MM.1S (cell line): ENCODE results near the gene DCUN1D3.
"Not testable (repeated sequence)": the region's sequence is repeated elsewhere in the genome, so short reads cannot be mapped to it uniquely, and the experiment has no call there.

ENCODE experiments used
- DNase-seq: peaks from one replicate; pipeline ENCODE4 v3.0.0-alpha.2; 2015
- H2AFZ ChIP-seq: fragments of 300-600 bp; sonication (generic); 2 replicates; pipeline ENCODE4 v1.6.0; 2016; ENCODE audit warnings: antibody characterized with exemption, low read length
- H3F3A ChIP-seq: fragments of 300-600 bp; sonication (generic); 2 replicates; pipeline ENCODE4 v1.6.1; 2016; ENCODE audit warnings: mild to moderate bottlenecking, antibody characterized with exemption, low read length, moderate library complexity, mixed read lengths; ENCODE audit not compliant: insufficient read depth
- H3K27ac ChIP-seq: fragments of 300-600 bp; sonication (generic); 2 replicates; pipeline ENCODE4 v1.5.1; 2016; ENCODE audit warnings: mild to moderate bottlenecking, low read length
- H3K27me3 ChIP-seq: fragments of 300-600 bp; sonication (generic); replicated peaks from 2 replicates; pipeline ENCODE4 v1.6.0; 2016; ENCODE audit warnings: low read length; ENCODE audit not compliant: insufficient read depth
- H3K36me3 ChIP-seq: fragments of 300-600 bp; sonication (generic); replicated peaks from 2 replicates; pipeline ENCODE4 v1.6.1; 2016; ENCODE audit warnings: mild to moderate bottlenecking, low read length, mixed read lengths; ENCODE audit not compliant: insufficient read depth
- H3K4me1 ChIP-seq: fragments of 300-600 bp; sonication (generic); 2 replicates; pipeline ENCODE4 v1.6.1; 2016; ENCODE audit warnings: low read length, mixed read lengths
- H3K4me2 ChIP-seq: fragments of 300-600 bp; sonication (generic); 2 replicates; pipeline ENCODE4 v1.6.0; 2016; ENCODE audit warnings: low read depth, low read length
- H3K4me3 ChIP-seq: fragments of 300-600 bp; sonication (generic); 2 replicates; pipeline ENCODE4 v1.5.1; 2016; ENCODE audit warnings: low read length, mixed read lengths
- H3K79me2 ChIP-seq: fragments of 300-600 bp; sonication (generic); 2 replicates; pipeline ENCODE4 v1.6.1; 2016; ENCODE audit warnings: mixed run types, low read length, mixed read lengths
- H3K9ac ChIP-seq: fragments of 300-600 bp; sonication (generic); 2 replicates; pipeline ENCODE4 v1.6.1; 2016; ENCODE audit warnings: low read length, mixed read lengths
- H3K9me2 ChIP-seq: fragments of 300-600 bp; sonication (generic); replicated peaks from 2 replicates; pipeline ENCODE4 v1.6.1; 2016; ENCODE audit warnings: mild to moderate bottlenecking, low read length, mixed read lengths; ENCODE audit not compliant: insufficient read depth
- H3K9me3 ChIP-seq: fragments of 300-600 bp; sonication (generic); replicated peaks from 2 replicates; pipeline ENCODE4 v1.6.1; 2016; ENCODE audit warnings: mild to moderate bottlenecking, low read length, mixed read lengths; ENCODE audit not compliant: insufficient read depth
- H4K20me1 ChIP-seq: fragments of 300-600 bp; sonication (generic); 2 replicates; pipeline ENCODE4 v1.6.1; 2016; ENCODE audit warnings: mild to moderate bottlenecking, low read length, moderate library complexity, mixed read lengths; ENCODE audit not compliant: insufficient read depth
- CTCF ChIP-seq: fragments of 300-600 bp; sonication (generic); IDR thresholded peaks from 2 replicates; pipeline ENCODE4 v1.5.1; 2016; ENCODE audit warnings: antibody characterized with exemption, low read length, mixed read lengths
- EZH2 ChIP-seq: fragments of 300-600 bp; sonication (generic); optimal IDR thresholded peaks from 2 replicates; pipeline ENCODE3; 2017; ENCODE audit warnings: low read depth, mild to moderate bottlenecking, antibody characterized with exemption, low read length, mixed read lengths
- EZH2phosphoT487 ChIP-seq: fragments of 300-600 bp; sonication (generic); IDR thresholded peaks from 2 replicates; pipeline ENCODE4 v1.6.1; 2018; ENCODE audit warnings: antibody characterized with exemption, low read length

The DCUN1D3 gene

DNA sequence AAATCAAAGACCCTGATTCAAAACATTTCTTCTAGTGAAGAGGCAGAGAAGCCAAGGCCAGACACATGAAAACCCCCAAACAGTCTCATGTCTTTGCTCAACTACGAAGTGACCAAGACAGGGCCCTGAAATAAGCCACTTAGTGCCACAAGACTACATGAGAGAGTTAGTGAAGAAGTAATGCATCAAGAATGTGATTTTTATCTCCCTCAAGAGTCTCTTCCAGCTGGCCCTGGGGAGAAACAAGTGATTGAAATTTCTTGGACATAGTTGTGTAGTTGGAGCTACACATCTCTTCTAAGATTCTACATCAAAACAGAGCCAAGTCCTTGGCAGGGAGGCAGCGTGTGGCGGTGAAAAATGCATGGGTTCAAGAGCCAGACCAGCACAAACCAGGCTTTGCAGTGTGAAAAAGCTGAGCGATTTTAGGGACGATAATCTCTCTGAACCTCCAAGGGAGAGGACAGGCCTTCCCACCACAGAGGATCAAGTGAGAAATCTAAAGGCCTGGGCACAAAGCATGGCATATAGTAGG, 31.0 kb upstream of the DCUN1D3 start:
- no peaks in the 10 kb centered on the region for H3K9me3 ChIP-seq

GRCh38 chr16:20930365-20930690, 30.2 kb upstream of the DCUN1D3 start:
- DNase-seq: no peak
- Histone ChIP-seq H3K27me3 (no peaks in the 10 kb centered on the region), H4K20me1 (no peaks in the 10 kb centered on the region), H3F3A (no peaks in the 10 kb centered on the region), H3K9ac (no peak overlapping the region), H3K79me2 (no peaks in the 10 kb centered on the region), H3K4me3 (no peak overlapping the region), H2AFZ (no peak overlapping the region), H3K9me3 (no peaks in the 10 kb centered on the region), H3K36me3 (no peaks in the 10 kb centered on the region), H3K4me2 (no peak overlapping the region), H3K27ac (no peak overlapping the region), H3K4me1 (no peaks in the 10 kb centered on the region), H3K9me2 (no peaks in the 10 kb centered on the region)
- TF ChIP-seq EZH2 (no peak), EZH2phosphoT487 (no peak)

More for the DNA sequence above, 31.0 kb upstream of the DCUN1D3 start:
- Histone ChIP-seq H3K9ac (no peak overlapping the region), H3K4me3 (no peak overlapping the region), H3F3A (no peaks in the 10 kb centered on the region), H3K4me1 (no peaks in the 10 kb centered on the region), H3K27ac (no peak overlapping the region), H3K27me3 (no peaks in the 10 kb centered on the region), H3K4me2 (no peak overlapping the region), H3K9me2 (no peaks in the 10 kb centered on the region), H4K20me1 (no peaks in the 10 kb centered on the region), H2AFZ (no peak overlapping the region), H3K79me2 (no peaks in the 10 kb centered on the region), H3K36me3 (no peaks in the 10 kb centered on the region)
- DNase-seq: no peak
- no peak for TF ChIP-seq EZH2

- H3K27me3 ChIP-seq, H3K9me3 ChIP-seq, H3K27ac ChIP-seq, H3K9ac ChIP-seq, H2AFZ ChIP-seq, H3K36me3 ChIP-seq, H3K4me1 ChIP-seq, H3F3A ChIP-seq, DNase-seq, H3K79me2 ChIP-seq, H3K4me3 ChIP-seq, H3K9me2 ChIP-seq, H4K20me1 ChIP-seq, H3K4me2 ChIP-seq: not testable (repeated sequence)
Measured at GRCh38 chr16:20929676-20930364, 29.7 kb upstream of the DCUN1D3 start.

- no peaks in the 10 kb centered on the region for H3K4me1 ChIP-seq
Measured at GRCh38 chr16:20928774-20929411, 28.7 kb upstream of the DCUN1D3 start.

More at GRCh38 chr16:20928774-20929411, 28.7 kb upstream of the DCUN1D3 start:
- no peaks in the 10 kb centered on the region for H3K79me2 ChIP-seq
- H4K20me1 ChIP-seq: no peaks in the 10 kb centered on the region
- no peaks in the 10 kb centered on the region for H3K9me2 ChIP-seq
- no peak overlapping the region for H2AFZ ChIP-seq
- no peak for TF ChIP-seq EZH2phosphoT487
- no peak for TF ChIP-seq CTCF
- TF ChIP-seq EZH2: no peak
- DNase-seq: no peak
- no peaks in the 10 kb centered on the region for H3K36me3 ChIP-seq
- no peaks in the 10 kb centered on the region for H3F3A ChIP-seq
- H3K9ac ChIP-seq: no peak overlapping the region
- H3K9me3 ChIP-seq: no peaks in the 10 kb centered on the region
- no peak overlapping the region for H3K4me3 ChIP-seq
- no peak overlapping the region for H3K4me2 ChIP-seq
- no peaks in the 10 kb centered on the region for H3K27me3 ChIP-seq
- H3K27ac ChIP-seq: no peak overlapping the region
